Medulla oblongata (tissue), 1 donor: ENCODE data around the gene SMAD3.
"Not testable (repeated sequence)": the region's sequence is repeated elsewhere in the genome, so short reads cannot be mapped to it uniquely, and the experiment has no call there.

ENCODE experiments used
- DNase-seq: peaks from one replicate; pipeline ENCODE4 v3.0.0-alpha.2; 2015; ENCODE audit errors: extremely low spot score

The SMAD3 gene

GRCh38 chr15:67142092-67142766 is 76.8 kb downstream of the SMAD3 start:
- DNase-seq: no peak

- DNase-seq: no peak
These were observed 77.3 kb downstream of the SMAD3 start for GRCh38 chr15:67142767-67143100.

- no peak for DNase-seq
These were observed 78.2 kb downstream of the SMAD3 start for GRCh38 chr15:67143646-67144045.

- no peak for DNase-seq
These were observed 79.4 kb downstream of the SMAD3 start for GRCh38 chr15:67144609-67145311.

GRCh38 chr15:67145312-67145610 is 79.9 kb downstream of the SMAD3 start:
- no peak for DNase-seq

GRCh38 chr15:67145710-67146109 is 80.3 kb downstream of the SMAD3 start:
- no peak for DNase-seq

- DNase-seq: no peak
These were observed 80.8 kb downstream of the SMAD3 start for GRCh38 chr15:67146234-67146633.

- DNase-seq: peak; percentile 40
These were observed 81.5 kb downstream of the SMAD3 start for GRCh38 chr15:67146875-67147381.

- no peak for DNase-seq
These were observed 82.1 kb downstream of the SMAD3 start for GRCh38 chr15:67147396-67147949.

GRCh38 chr15:67148196-67148701 is 82.8 kb downstream of the SMAD3 start:
- no peak for DNase-seq

- no peak for DNase-seq
These were observed 83.8 kb downstream of the SMAD3 start for GRCh38 chr15:67149068-67149772.

GRCh38 chr15:67149773-67150022 is 84.3 kb downstream of the SMAD3 start:
- DNase-seq: no peak

- no peak for DNase-seq
These were observed 84.8 kb downstream of the SMAD3 start for GRCh38 chr15:67150023-67150860.

- DNase-seq: no peak
These were observed 87.0 kb downstream of the SMAD3 start for GRCh38 chr15:67152429-67152828.

GRCh38 chr15:67153044-67153443 is 87.6 kb downstream of the SMAD3 start:
- not testable (repeated sequence) for DNase-seq

GRCh38 chr15:67154249-67154648 is 88.8 kb downstream of the SMAD3 start:
- DNase-seq: no peak

GRCh38 chr15:67156426-67156825 is 91.0 kb downstream of the SMAD3 start:
- DNase-seq: no peak

- no peak for DNase-seq
These were observed 91.4 kb downstream of the SMAD3 start for GRCh38 chr15:67156834-67157233.

- DNase-seq: no peak
These were observed 92.3 kb downstream of the SMAD3 start for GRCh38 chr15:67157521-67158252.

GRCh38 chr15:67158367-67158766 is 93.0 kb downstream of the SMAD3 start:
- no peak for DNase-seq

- no peak for DNase-seq
These were observed 96.0 kb downstream of the SMAD3 start for GRCh38 chr15:67161412-67161811.
